B cell (primary cell): ENCODE data around the gene SAMD1. TPM values are rescaled to one million over a fixed set of nuclear protein-coding genes. Genes with fewer than 3 reads are reported as not detected.

Source experiments
- ATAC-seq: fragments of 200-7000 bp; cut with Tn5 transposase; one replicate; pipeline ENCODE4 v1.10.0; 2021; ENCODE audit warnings: low read depth, mild to moderate bottlenecking, moderate number of reproducible peaks, moderate library complexity
- CTCF ChIA-PET: fragments of 350-600 bp; sonication (Branson Sonifier 250); formaldehyde crosslinking; loops from one replicate; lab custom pipeline; 2021; ENCODE audit warnings: antibody characterized with exemption, inconsistent platforms; lab: Charles Lee
- POLR2A ChIA-PET: fragments of 350-600 bp; sonication (Branson Sonifier 250); formaldehyde crosslinking; loops from one replicate; lab custom pipeline; 2021; ENCODE audit warnings: antibody characterized with exemption; lab: Charles Lee
- DNase-seq: peaks from one replicate; pipeline ENCODE4 v3.0.0; 2013
- H2AFZ ChIP-seq: 2 replicates; pipeline ENCODE4 v1.6.1; 2012; ENCODE audit warnings: mild to moderate bottlenecking, low read depth, low read length; ENCODE audit not compliant: insufficient read depth, poor library complexity, severe bottlenecking
- H3K27ac ChIP-seq, 2 donors: 1 replicate in 1 of 2; 2 replicates in 1 of 2; pipeline ENCODE4 v1.5.1; 2012 to 2013; ENCODE audit warnings: low read length in 2 of 2, mild to moderate bottlenecking in 2 of 2, moderate library complexity in 1 of 2
- H3K27me3 ChIP-seq, 4 experiments: fragments of 200-600 bp in 1 of 4; sonication (generic) in 1 of 4; replicated peaks in 1 of 4; 1 replicate in 2 of 4; 2 replicates in 2 of 4; pipeline versions ENCODE4 v1.6.1 to v1.7.0; 2013 to 2016; ENCODE audit warnings: low read length in 3 of 4, mild to moderate bottlenecking in 2 of 4, mixed read lengths in 1 of 4, moderate library complexity in 1 of 4; ENCODE audit not compliant: insufficient read depth in 4 of 4, control insufficient read depth in 3 of 4; ENCODE audit errors: control extremely low read depth in 1 of 4
- H3K36me3 ChIP-seq, 2 experiments: replicated peaks in 1 of 2; 1 replicate in 1 of 2; 2 replicates in 1 of 2; pipeline versions ENCODE4 v1.6.1 to v1.7.1; 2013; ENCODE audit warnings: low read length in 1 of 2; ENCODE audit not compliant: insufficient read depth in 2 of 2, control insufficient read depth in 1 of 2; ENCODE audit errors: control extremely low read depth in 1 of 2, extremely low read depth in 1 of 2
- H3K4me1 ChIP-seq, 2 donors: fragments of 200-600 bp in 1 of 2; sonication (generic) in 1 of 2; 1 replicate in 1 of 2; 2 replicates in 1 of 2; pipeline versions ENCODE4 v1.5.1 to v1.6.1; 2013 to 2017; ENCODE audit warnings: low read length in 2 of 2; ENCODE audit not compliant: control insufficient read depth in 2 of 2, insufficient read depth in 2 of 2
- H3K4me2 ChIP-seq: replicated peaks from 2 replicates; pipeline ENCODE3; 2012; ENCODE audit warnings: mild to moderate bottlenecking, low read depth, low read length; ENCODE audit not compliant: poor library complexity, severe bottlenecking
- H3K4me3 ChIP-seq, 5 experiments: fragments of 200-600 bp in 1 of 5; sonication (generic) in 1 of 5; 1 replicate in 3 of 5; 2 replicates in 2 of 5; pipeline versions ENCODE4 v1.5.1 to v1.7.0; 2011 to 2016; ENCODE audit warnings: low read length in 4 of 5, mild to moderate bottlenecking in 4 of 5, low read depth in 2 of 5, control low read depth in 1 of 5, moderate library complexity in 1 of 5; ENCODE audit not compliant: insufficient read depth in 1 of 5; ENCODE audit errors: control extremely low read depth in 1 of 5, extremely low read depth in 1 of 5
- H3K79me2 ChIP-seq: fragments of 200-600 bp; sonication (generic); one replicate; pipeline ENCODE4 v1.6.0; 2016; ENCODE audit warnings: low read length; ENCODE audit not compliant: control insufficient read depth, insufficient read depth
- H3K9ac ChIP-seq: fragments of 200-600 bp; sonication (generic); 2 replicates; pipeline ENCODE4 v1.6.1; 2017; ENCODE audit warnings: mild to moderate bottlenecking, low read length, moderate library complexity
- H3K9me3 ChIP-seq, 3 donors: one replicate each; pipeline versions ENCODE4 v1.6.1 to v1.7.1; 2013; ENCODE audit warnings: low read length in 2 of 3; ENCODE audit not compliant: control insufficient read depth in 2 of 3, insufficient read depth in 1 of 3; ENCODE audit errors: control extremely low read depth in 1 of 3
- H4K20me1 ChIP-seq: 2 replicates; pipeline ENCODE4 v1.6.0; 2012; ENCODE audit warnings: mild to moderate bottlenecking, low read length; ENCODE audit not compliant: insufficient read depth, control insufficient read depth, poor library complexity, severe bottlenecking
- H3K27ac Mint-ChIP-seq: one replicate; pipeline ENCODE4 v1.8.0; 2021; ENCODE audit warnings: mixed read lengths
- H3K27me3 Mint-ChIP-seq: one replicate; pipeline ENCODE4 v1.8.0; 2021; ENCODE audit warnings: mixed read lengths
- H3K4me1 Mint-ChIP-seq: one replicate; pipeline ENCODE4 v1.8.0; 2021; ENCODE audit warnings: mixed read lengths
- H3K4me3 Mint-ChIP-seq: one replicate; pipeline ENCODE4 v1.8.0; 2021; ENCODE audit warnings: mixed read lengths
- H3K9me3 Mint-ChIP-seq: one replicate; pipeline ENCODE4 v1.8.0; 2022; ENCODE audit warnings: mixed read lengths; ENCODE audit not compliant: insufficient read depth
- CTCF ChIP-seq: fragments of 200-600 bp; IDR thresholded peaks from one replicate; pipeline ENCODE4 v1.8.0; 2022; ENCODE audit warnings: antibody characterized with exemption, mild to moderate bottlenecking
- EZH2 ChIP-seq: IDR thresholded peaks from 2 replicates; pipeline ENCODE4 v1.6.1; 2012; ENCODE audit warnings: borderline replicate concordance, low read depth, mild to moderate bottlenecking, moderate library complexity, low read length; ENCODE audit not compliant: insufficient read depth, poor library complexity, severe bottlenecking
- WGBS: methylation state at CpG from one replicate; pipeline ENCODE4 v1.1.5; 2013; ENCODE audit warnings: missing lambda C conversion rate; ENCODE audit not compliant: insufficient coverage; 5-methylcytosine and 5-hydroxymethylcytosine counted together
- intact Hi-C: fragments of 100-400 bp; cut with micrococcal nuclease; formaldehyde crosslinking; loops from one replicate; pipeline ENCODE4 v1.10.0; 2022
- polyA plus RNA-seq: library from polyadenylated mRNA; depleted of rRNA; stranded (reverse); fragments of >200 nt; gene quantifications from 2 replicates; pipeline ENCODE4 v1.2.3, GENCODE V29; 2012
- total RNA-seq, 2 donors: library from RNA; stranded (reverse); fragments of 120-200 nt in 1 of 2; gene quantifications; 1 replicate in 1 of 2; 2 replicates in 1 of 2; pipeline versions ENCODE4 v1.2.3 to v1.2.4, GENCODE V29; 2013 to 2022

Gene SAMD1
- total and polyA plus RNA-seq, 2 donors (not counting 1 experiment from before 2014, with no cell fraction given) = 17.4 to 39.2 TPM

GRCh38 chr19:14073925-14074838, 16.4 kb downstream of the SAMD1 start:
- no peak overlapping the region for H3K27ac ChIP-seq
- peak overlapping the region; percentile 87 for H3K4me3 Mint-ChIP-seq
- DNase-seq (peak; percentile 46), ATAC-seq (no peak)
- intact Hi-C loops = loop anchor here (1.0 to 5.0 kb wide), 5 partner anchors 7 to 122 kb away; partner anchors contain the start of genes ASF1B and DCAF15
- peak overlapping the region; percentile 72 for H3K9ac ChIP-seq
- peaks cover 5% of the 10 kb centered on the region for H3K27me3 Mint-ChIP-seq
- TF ChIP-seq EZH2 (no peak), CTCF (no peak)
- WGBS = under 1% methylated on average over 39 of the region's 44 CpGs
- ChIA-PET POLR2A (interaction anchor here (0.7 kb wide), 1 partner anchor 63 kb away, joined by 3 read pairs; the partner anchor contains the start of gene ASF1B), CTCF (interaction anchor here (0.7 to 6.8 kb wide), 21 partner anchors 8 to 406 kb away, joined by 3 to 92 read pairs (median 4); partner anchors contain the start of genes ASF1B, IL27RA and NANOS3)
- no peaks in the 10 kb centered on the region for H3K9me3 Mint-ChIP-seq
- peak overlapping the region; percentile 91 for H2AFZ ChIP-seq
- peak overlapping the region; percentile 34 for H3K27ac Mint-ChIP-seq
- H3K27me3 ChIP-seq = peaks cover 0 to 18% (median 5%) of the 10 kb centered on the region in 4 experiments
- H3K9me3 ChIP-seq = peaks cover 0 to 3% (median 0%) of the 10 kb centered on the region in 3 donors
- no peaks in the 10 kb centered on the region for H4K20me1 ChIP-seq
- H3K36me3 ChIP-seq = no peaks in the 10 kb centered on the region
- H3K4me2 ChIP-seq = peak overlapping the region; percentile 99
- no peaks in the 10 kb centered on the region for H3K79me2 ChIP-seq
- H3K4me1 Mint-ChIP-seq = peaks cover 26% of the 10 kb centered on the region
- H3K4me1 ChIP-seq = peaks cover 31 to 35% of the 10 kb centered on the region in 2 donors
- peak overlapping the region; percentile 47 to 79 (median 59) for H3K4me3 ChIP-seq
